ENCODE results near the gene KRT81. TPM values are rescaled to one million over a fixed set of nuclear protein-coding genes. Genes with fewer than 3 reads are reported as not detected.
"Not testable (repeated sequence)": the region's sequence is repeated elsewhere in the genome, so short reads cannot be mapped to it uniquely, and the experiment has no call there.

Gene KRT81
- total RNA-seq, 1 donor from 2014 or later, result not detected

DNA sequence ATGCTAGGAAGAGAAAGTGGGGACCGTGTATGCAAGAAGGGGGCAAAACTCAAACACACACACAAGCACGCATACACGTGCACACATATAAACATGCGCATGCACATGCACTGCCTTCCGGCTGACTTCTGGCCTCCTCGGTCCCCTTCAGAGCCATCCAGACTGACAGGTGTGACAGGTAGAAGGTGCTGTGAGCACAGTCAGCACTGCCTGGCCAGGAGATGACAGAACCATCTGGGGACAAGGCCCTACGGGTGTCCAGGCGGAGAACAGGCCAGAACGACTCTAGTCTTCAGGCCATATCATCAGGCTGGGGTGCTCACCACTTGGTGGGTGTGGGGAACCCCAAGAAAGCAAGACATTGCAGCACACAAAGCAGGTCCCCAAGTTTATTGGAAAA is 22.6 kb upstream of the KRT81 start:
- intact Hi-C loops (cut with micrococcal nuclease), result no loop called here
- Mint-ChIP-seq H3K4me3 (ENCODE audit: low read depth) (no peak overlapping the region), H3K9me3 (no peaks in the 10 kb centered on the region), H3K36me3 (ENCODE audit: low read depth) (no peaks in the 10 kb centered on the region), H3K27me3 (ENCODE audit: low read depth) (peaks cover 41% of the 10 kb centered on the region), H3K4me1 (ENCODE audit: low read depth) (peaks cover under 1% of the 10 kb centered on the region), H3K27ac (no peak overlapping the region)
- DNase-seq (ENCODE audit: low spot score), result no peak

DNA sequence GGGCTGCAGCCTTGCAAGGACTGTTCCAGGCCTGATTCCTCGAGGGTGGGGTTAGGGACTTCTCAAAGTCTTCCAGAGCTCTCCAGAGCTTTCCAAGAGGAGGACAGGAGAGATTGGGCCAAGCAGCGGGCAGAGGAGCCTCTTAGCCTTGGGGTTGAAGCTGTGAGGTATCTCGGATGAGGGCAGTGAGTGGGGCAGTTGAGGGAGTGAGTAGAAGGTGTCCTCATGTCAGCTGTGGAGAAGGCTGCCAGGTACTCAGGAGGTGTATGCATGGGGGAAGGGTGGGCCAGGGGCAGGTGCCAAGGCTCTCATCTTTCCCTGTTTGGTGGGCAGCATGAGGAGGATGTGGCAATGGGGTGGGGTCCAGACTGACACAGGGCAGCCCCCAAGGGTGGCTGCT is 22.1 kb upstream of the KRT81 start:
- H3K27me3 Mint-ChIP-seq (ENCODE audit: low read depth), result peaks cover 45% of the 10 kb centered on the region
- no peaks in the 10 kb centered on the region for H3K36me3 Mint-ChIP-seq (ENCODE audit: low read depth)
- H3K4me3 Mint-ChIP-seq (ENCODE audit: low read depth), result no peak overlapping the region
- no peak overlapping the region for H3K27ac Mint-ChIP-seq
- no peak for DNase-seq (ENCODE audit: low spot score)
- H3K4me1 Mint-ChIP-seq (ENCODE audit: low read depth), result peaks cover 4% of the 10 kb centered on the region
- H3K9me3 Mint-ChIP-seq, result no peaks in the 10 kb centered on the region
- intact Hi-C loops (cut with micrococcal nuclease), result no loop called here

GRCh38 chr12:52312086-52312485 is 20.8 kb upstream of the KRT81 start:
- peaks cover 4% of the 10 kb centered on the region for H3K4me1 Mint-ChIP-seq (ENCODE audit: low read depth)

DNA sequence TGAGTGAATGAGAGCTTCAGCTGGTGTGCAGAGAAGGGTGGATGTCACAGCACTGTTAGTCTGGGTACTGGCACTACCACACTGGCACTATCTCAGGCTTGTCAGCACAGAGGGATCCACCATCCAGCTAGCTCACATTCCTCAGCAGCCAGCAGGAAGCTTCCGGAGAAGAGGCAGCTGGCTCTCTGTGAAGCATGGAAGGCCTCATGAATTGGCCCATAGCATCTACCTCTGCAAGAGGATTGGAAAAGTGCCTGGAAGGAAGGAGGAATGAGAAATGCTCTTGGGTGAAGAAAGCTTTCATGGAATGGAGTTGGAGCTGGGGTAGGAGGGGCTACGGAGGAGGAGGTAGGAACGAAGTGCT is 19.9 kb upstream of the KRT81 start:
- H3K9me3 Mint-ChIP-seq, result no peaks in the 10 kb centered on the region
- no peaks in the 10 kb centered on the region for H3K36me3 Mint-ChIP-seq (ENCODE audit: low read depth)
- peaks cover 64% of the 10 kb centered on the region for H3K27me3 Mint-ChIP-seq (ENCODE audit: low read depth)

More at GRCh38 chr12:52312086-52312485, 20.8 kb upstream of the KRT81 start:
- Mint-ChIP-seq H3K4me3 (ENCODE audit: low read depth) (no peak overlapping the region), H3K27ac (no peak overlapping the region), H3K9me3 (no peaks in the 10 kb centered on the region), H3K36me3 (ENCODE audit: low read depth) (no peaks in the 10 kb centered on the region), H3K27me3 (ENCODE audit: low read depth) (peaks cover 56% of the 10 kb centered on the region)
- intact Hi-C loops (cut with micrococcal nuclease), result no loop called here
- DNase-seq (ENCODE audit: low spot score), result no peak

DNA sequence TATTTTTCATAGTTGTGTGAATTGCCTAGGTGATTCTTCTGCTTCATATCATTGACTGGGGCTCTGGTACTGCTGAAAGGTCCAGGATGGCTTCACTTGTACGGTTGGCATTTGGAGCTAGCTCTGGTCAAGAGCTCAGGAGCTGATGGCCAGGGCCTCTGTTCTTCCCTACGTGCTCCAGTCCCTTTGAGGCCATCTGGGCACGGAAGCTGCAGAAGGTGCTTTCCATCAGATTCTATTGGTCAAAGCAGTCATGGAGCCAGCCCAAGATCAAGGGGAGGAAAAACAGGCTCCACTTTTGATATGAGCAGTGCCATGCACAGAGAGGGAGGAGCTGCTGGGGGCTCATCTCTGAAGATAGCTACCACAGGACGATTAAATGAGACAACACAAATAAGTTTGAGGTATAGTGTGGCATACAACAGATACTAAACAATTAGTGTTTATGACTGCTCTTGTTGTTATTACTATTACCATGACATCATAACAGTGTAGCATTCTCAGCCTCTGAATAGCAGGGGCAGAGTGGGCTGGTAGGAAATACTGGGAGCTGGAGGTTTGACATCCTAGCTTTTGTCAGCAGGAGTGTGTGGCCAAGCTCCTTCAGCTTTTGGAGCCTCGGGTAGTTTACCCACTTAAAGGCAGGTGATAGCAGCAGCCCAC is 19.4 kb upstream of the KRT81 start:
- H3K4me1 Mint-ChIP-seq (ENCODE audit: low read depth), result peaks cover 10% of the 10 kb centered on the region
- intact Hi-C loops (cut with micrococcal nuclease), result no loop called here
- no peaks in the 10 kb centered on the region for H3K36me3 Mint-ChIP-seq (ENCODE audit: low read depth)
- no peak overlapping the region for H3K4me3 Mint-ChIP-seq (ENCODE audit: low read depth)
- peaks cover 65% of the 10 kb centered on the region for H3K27me3 Mint-ChIP-seq (ENCODE audit: low read depth)
- no peak overlapping the region for H3K27ac Mint-ChIP-seq
- no peak for DNase-seq (ENCODE audit: low spot score)
- no peaks in the 10 kb centered on the region for H3K9me3 Mint-ChIP-seq

More for the DNA sequence above, 19.9 kb upstream of the KRT81 start:
- intact Hi-C loops (cut with micrococcal nuclease), result no loop called here
- DNase-seq (ENCODE audit: low spot score), result no peak
- Mint-ChIP-seq H3K4me1 (ENCODE audit: low read depth) (peaks cover 8% of the 10 kb centered on the region), H3K4me3 (ENCODE audit: low read depth) (no peak overlapping the region), H3K27ac (no peak overlapping the region)

DNA sequence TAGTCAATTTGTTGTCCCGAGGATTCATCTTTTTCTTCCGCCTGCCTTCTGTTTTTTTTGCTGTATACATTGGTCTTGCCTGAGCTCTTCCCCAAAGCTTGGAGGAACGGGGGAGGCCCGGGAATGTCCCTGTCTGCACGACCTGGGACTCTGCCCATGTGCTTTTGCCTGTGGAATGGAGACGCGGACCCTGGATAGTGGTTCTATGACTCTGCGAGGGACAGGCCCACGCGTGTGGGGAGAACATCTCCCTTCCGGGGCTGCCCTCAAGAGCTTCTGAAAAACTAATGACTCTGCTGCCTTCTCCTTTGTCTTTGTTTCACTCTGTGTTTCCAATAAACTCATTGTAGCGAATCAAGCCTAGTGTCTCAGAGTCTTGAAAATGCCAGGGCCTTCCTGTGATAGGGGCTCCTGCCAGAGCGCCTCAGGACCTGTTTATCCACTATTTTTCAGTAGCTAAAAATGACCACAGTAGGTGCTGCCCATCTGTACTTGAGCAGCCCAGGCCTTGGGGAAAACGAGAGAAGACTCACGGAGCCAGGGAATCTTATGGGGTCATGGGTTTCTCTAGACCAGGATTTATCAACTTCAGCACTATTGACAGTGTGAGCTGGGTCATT is 17.6 kb upstream of the KRT81 start:
- Mint-ChIP-seq H3K36me3 (ENCODE audit: low read depth) (no peaks in the 10 kb centered on the region), H3K9me3 (no peaks in the 10 kb centered on the region), H3K27me3 (ENCODE audit: low read depth) (peaks cover 65% of the 10 kb centered on the region), H3K27ac (no peak overlapping the region), H3K4me1 (ENCODE audit: low read depth) (peaks cover 22% of the 10 kb centered on the region), H3K4me3 (ENCODE audit: low read depth) (peak overlapping the region; percentile 53)
- DNase-seq (ENCODE audit: low spot score), result no peak
- intact Hi-C loops (cut with micrococcal nuclease), result no loop called here

DNA sequence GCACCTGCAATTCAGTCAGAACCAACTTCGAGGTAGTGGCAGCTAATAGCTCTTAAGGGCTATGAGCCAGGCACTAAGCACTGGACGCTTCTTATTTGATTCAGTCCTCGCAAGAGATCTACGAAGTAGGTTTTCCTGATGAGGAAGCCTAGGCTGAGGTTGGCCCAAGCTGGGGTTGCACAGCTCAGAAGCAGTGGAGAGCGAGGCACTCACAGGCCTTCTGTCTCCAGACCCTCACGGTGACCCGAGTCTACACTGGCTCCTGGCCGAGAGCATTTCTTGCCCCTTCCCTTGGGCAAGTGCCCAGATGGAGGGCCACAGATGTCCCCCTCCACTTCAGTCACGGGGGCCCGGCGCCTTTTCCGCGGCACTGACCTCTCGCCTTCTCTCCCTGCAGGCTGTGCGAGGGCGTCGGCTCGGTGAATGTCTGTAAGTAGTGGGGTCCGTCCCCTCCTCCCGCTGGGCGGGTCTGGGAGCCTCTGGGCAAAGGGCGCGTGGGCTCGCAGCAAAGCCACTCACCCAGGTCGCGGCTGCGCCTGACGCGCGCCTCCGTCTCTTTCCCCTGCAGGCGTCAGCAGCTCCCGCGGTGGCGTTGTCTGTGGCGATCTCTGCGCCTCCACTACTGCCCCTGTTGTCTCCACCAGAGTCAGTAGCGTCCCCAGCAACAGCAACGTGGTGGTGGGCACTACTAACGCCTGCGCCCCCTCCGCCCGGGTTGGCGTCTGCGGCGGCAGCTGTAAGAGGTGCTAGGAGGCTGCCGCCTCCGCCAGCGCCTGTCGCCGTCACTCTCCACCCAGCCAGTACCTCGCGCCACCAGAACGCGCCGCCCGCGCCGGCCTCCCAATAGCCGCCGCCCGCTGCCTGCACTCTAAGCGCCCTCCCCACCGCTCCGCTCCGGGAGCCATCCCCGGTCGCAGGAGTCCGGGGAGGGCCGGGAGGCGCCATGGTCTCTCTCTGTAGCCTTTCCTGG is 16.8 kb upstream of the KRT81 start:
- peaks cover 22% of the 10 kb centered on the region for H3K4me1 Mint-ChIP-seq (ENCODE audit: low read depth)
- peaks cover 61% of the 10 kb centered on the region for H3K27me3 Mint-ChIP-seq (ENCODE audit: low read depth)
- intact Hi-C loops (cut with micrococcal nuclease), result no loop called here
- DNase-seq (ENCODE audit: low spot score), result peak; percentile 40
- peak overlapping the region; percentile 62 for H3K4me3 Mint-ChIP-seq (ENCODE audit: low read depth)
- no peaks in the 10 kb centered on the region for H3K36me3 Mint-ChIP-seq (ENCODE audit: low read depth)
- no peak overlapping the region for H3K27ac Mint-ChIP-seq
- no peaks in the 10 kb centered on the region for H3K9me3 Mint-ChIP-seq

DNA sequence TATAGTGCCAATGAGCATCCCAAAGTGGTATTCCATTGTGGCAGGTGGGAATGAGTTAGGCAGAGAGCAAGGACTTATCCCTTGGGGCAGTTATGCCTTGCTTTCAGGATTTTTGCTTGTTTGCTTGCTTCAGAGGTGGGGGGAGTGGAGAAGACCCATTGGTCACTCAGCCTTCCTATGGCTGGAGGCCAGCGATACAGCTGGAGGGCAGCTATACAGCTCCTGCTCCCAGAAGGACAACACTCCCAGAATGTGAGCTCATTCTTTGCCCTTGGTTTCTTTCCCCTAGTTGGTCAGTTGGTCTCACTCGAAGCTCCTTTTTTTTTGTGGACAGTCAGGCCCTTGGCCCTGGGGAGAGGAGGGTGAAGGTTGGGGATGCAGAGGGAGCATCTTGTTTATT is 15.4 kb upstream of the KRT81 start:
- intact Hi-C loops (cut with micrococcal nuclease), result no loop called here
- Mint-ChIP-seq H3K27me3 (ENCODE audit: low read depth) (peaks cover 48% of the 10 kb centered on the region), H3K9me3 (no peaks in the 10 kb centered on the region), H3K36me3 (ENCODE audit: low read depth) (no peaks in the 10 kb centered on the region), H3K4me3 (ENCODE audit: low read depth) (no peak overlapping the region), H3K4me1 (ENCODE audit: low read depth) (peaks cover 22% of the 10 kb centered on the region), H3K27ac (no peak overlapping the region)
- DNase-seq (ENCODE audit: low spot score), result no peak

GRCh38 chr12:52305921-52306705 is 14.8 kb upstream of the KRT81 start:
- Mint-ChIP-seq H3K36me3 (ENCODE audit: low read depth) (no peaks in the 10 kb centered on the region), H3K4me1 (ENCODE audit: low read depth) (peaks cover 22% of the 10 kb centered on the region), H3K9me3 (no peaks in the 10 kb centered on the region), H3K27me3 (ENCODE audit: low read depth) (peaks cover 43% of the 10 kb centered on the region), H3K27ac (no peak overlapping the region), H3K4me3 (ENCODE audit: low read depth) (no peak overlapping the region)
- intact Hi-C loops (cut with micrococcal nuclease), result no loop called here
- no peak for DNase-seq (ENCODE audit: low spot score)

GRCh38 chr12:52304941-52305411 is 13.6 kb upstream of the KRT81 start:
- H3K27ac Mint-ChIP-seq; H3K36me3 Mint-ChIP-seq (ENCODE audit: low read depth); H3K9me3 Mint-ChIP-seq; intact Hi-C loops (cut with micrococcal nuclease); H3K4me3 Mint-ChIP-seq (ENCODE audit: low read depth): not testable (repeated sequence)
- Mint-ChIP-seq H3K4me1 (ENCODE audit: low read depth) (peaks cover 22% of the 10 kb centered on the region), H3K27me3 (ENCODE audit: low read depth) (peaks cover 39% of the 10 kb centered on the region)
- peak; percentile 24 for DNase-seq (ENCODE audit: low spot score)

DNA sequence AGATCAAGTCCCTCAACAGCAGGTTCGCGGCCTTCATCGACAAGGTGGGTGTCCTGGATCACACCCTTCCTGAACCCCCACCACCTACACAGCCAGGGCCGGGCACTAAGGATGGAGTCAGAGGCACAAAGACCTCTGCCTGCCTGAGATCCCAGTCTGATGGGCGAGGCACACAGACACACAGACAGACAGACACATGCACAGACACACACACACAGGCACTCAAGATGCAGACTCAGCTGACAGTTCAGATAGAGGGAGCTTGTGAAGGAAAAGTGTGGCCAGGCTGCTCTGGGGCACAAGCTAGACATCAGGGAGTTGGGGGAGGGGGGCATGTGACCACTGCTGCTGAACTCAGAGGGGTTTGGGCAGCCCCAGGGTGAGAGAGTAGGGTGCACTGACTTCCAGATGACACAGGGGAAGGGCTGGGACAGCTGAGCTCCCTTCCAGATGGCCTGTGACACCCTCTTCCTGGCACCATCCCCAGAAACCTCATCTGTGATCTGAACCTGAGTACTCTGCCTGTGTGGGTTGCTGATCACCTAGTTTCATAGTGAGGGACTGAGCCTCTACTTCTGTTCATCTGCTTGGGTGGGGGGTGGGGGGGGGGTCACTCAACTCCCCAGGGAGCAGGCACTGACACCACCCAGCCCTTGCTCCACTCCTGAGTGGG is 11.0 kb upstream of the KRT81 start:
- Mint-ChIP-seq H3K4me1 (ENCODE audit: low read depth) (peaks cover 18% of the 10 kb centered on the region), H3K27me3 (ENCODE audit: low read depth) (peaks cover 30% of the 10 kb centered on the region)
- H3K4me3 Mint-ChIP-seq (ENCODE audit: low read depth); H3K9me3 Mint-ChIP-seq; H3K27ac Mint-ChIP-seq; intact Hi-C loops (cut with micrococcal nuclease); DNase-seq (ENCODE audit: low spot score); H3K36me3 Mint-ChIP-seq (ENCODE audit: low read depth): not testable (repeated sequence)

- DNase-seq (ENCODE audit: low spot score); H3K36me3 Mint-ChIP-seq (ENCODE audit: low read depth); H3K9me3 Mint-ChIP-seq; intact Hi-C loops (cut with micrococcal nuclease); H3K27ac Mint-ChIP-seq; H3K4me3 Mint-ChIP-seq (ENCODE audit: low read depth): not testable (repeated sequence)
- Mint-ChIP-seq H3K27me3 (ENCODE audit: low read depth) (peaks cover 30% of the 10 kb centered on the region), H3K4me1 (ENCODE audit: low read depth) (peaks cover 18% of the 10 kb centered on the region)
These were observed 10.4 kb upstream of the KRT81 start for GRCh38 chr12:52301721-52302120.
